ENCODE results near the gene MINDY4. TPM values are rescaled to one million over a fixed set of nuclear protein-coding genes. Genes with fewer than 3 reads are reported as not detected.
A peak's percentile ranks its signal among the peaks of the same experiment; 100 is the strongest.

Gene MINDY4
- total RNA-seq, 1 donor from 2014 or later: 4.1 TPM

- no peak overlapping the region for H2AFZ ChIP-seq (ENCODE audit: low read depth, low read length)
- FAIRE-seq (no peak), DNase-seq (ENCODE audit: low read depth) (no peak)
- peaks cover 9% of the 10 kb centered on the region for H3K27me3 Mint-ChIP-seq (ENCODE audit: low read depth, unreplicated experiment)
- no peak overlapping the region for H3K9ac ChIP-seq (ENCODE audit: low read length)
- H3K4me3 ChIP-seq (ENCODE audit: insufficient read depth, low read depth, low read length): no peak overlapping the region
- H3K9me3 ChIP-seq (ENCODE audit: insufficient read depth, low read depth, low read length): no peaks in the 10 kb centered on the region
- no peaks in the 10 kb centered on the region for H4K20me1 ChIP-seq (ENCODE audit: insufficient read depth, low read length)
- no peak overlapping the region for H3K4me2 ChIP-seq (ENCODE audit: low read length)
- peaks cover 12% of the 10 kb centered on the region for H3K4me1 Mint-ChIP-seq (ENCODE audit: low read depth, unreplicated experiment)
- peaks cover 6% of the 10 kb centered on the region for H3K9me3 Mint-ChIP-seq (ENCODE audit: unreplicated experiment)
- peaks cover 26% of the 10 kb centered on the region for H3K36me3 Mint-ChIP-seq (ENCODE audit: low read depth, unreplicated experiment)
- TF ChIP-seq CTCF (IDR thresholded peaks at IDR 0.05; ENCODE audit: insufficient read depth, low read depth, low read length): no peak
- TF ChIP-seq EZH2 (IDR thresholded peaks at IDR 0.05; ENCODE audit: insufficient read depth, low read length): no peak
- no peak overlapping the region for H3K27ac Mint-ChIP-seq (ENCODE audit: unreplicated experiment)
- no peaks in the 10 kb centered on the region for H3K36me3 ChIP-seq (ENCODE audit: insufficient read depth, low read length)
- H3K4me1 ChIP-seq (ENCODE audit: insufficient read depth, low read length): no peaks in the 10 kb centered on the region
- no peak overlapping the region for H3K27ac ChIP-seq (ENCODE audit: low read depth, low read length)
- no peak overlapping the region for H3K4me3 Mint-ChIP-seq (ENCODE audit: unreplicated experiment)
- H3K79me2 ChIP-seq (ENCODE audit: insufficient read depth, low read length): no peaks in the 10 kb centered on the region
- H3K27me3 ChIP-seq (ENCODE audit: insufficient read depth, low read length): no peaks in the 10 kb centered on the region
Measured at GRCh38 chr7:30840141-30841024, 69.2 kb downstream of the MINDY4 start.

- Histone ChIP-seq H4K20me1 (ENCODE audit: insufficient read depth, low read length) (no peaks in the 10 kb centered on the region), H3K27me3 (ENCODE audit: insufficient read depth, low read length) (no peaks in the 10 kb centered on the region), H3K4me3 (ENCODE audit: insufficient read depth, low read depth, low read length) (no peak overlapping the region), H3K9ac (ENCODE audit: low read length) (no peak overlapping the region), H3K4me2 (ENCODE audit: low read length) (no peak overlapping the region), H2AFZ (ENCODE audit: low read depth, low read length) (no peak overlapping the region), H3K36me3 (ENCODE audit: insufficient read depth, low read length) (no peaks in the 10 kb centered on the region), H3K27ac (ENCODE audit: low read depth, low read length) (no peak overlapping the region), H3K9me3 (ENCODE audit: insufficient read depth, low read depth, low read length) (no peaks in the 10 kb centered on the region), H3K4me1 (ENCODE audit: insufficient read depth, low read length) (no peaks in the 10 kb centered on the region), H3K79me2 (ENCODE audit: insufficient read depth, low read length) (no peaks in the 10 kb centered on the region)
- FAIRE-seq (no peak), DNase-seq (ENCODE audit: low read depth) (peak; percentile 49)
- TF ChIP-seq CTCF (IDR thresholded peaks at IDR 0.05; ENCODE audit: insufficient read depth, low read depth, low read length): no peak
- TF ChIP-seq EZH2 (IDR thresholded peaks at IDR 0.05; ENCODE audit: insufficient read depth, low read length): no peak
- no peak overlapping the region for H3K4me3 Mint-ChIP-seq (ENCODE audit: unreplicated experiment)
- peaks cover 4% of the 10 kb centered on the region for H3K9me3 Mint-ChIP-seq (ENCODE audit: unreplicated experiment)
- H3K36me3 Mint-ChIP-seq (ENCODE audit: low read depth, unreplicated experiment): peaks cover 25% of the 10 kb centered on the region
- H3K27ac Mint-ChIP-seq (ENCODE audit: unreplicated experiment): no peak overlapping the region
- H3K4me1 Mint-ChIP-seq (ENCODE audit: low read depth, unreplicated experiment): peaks cover 20% of the 10 kb centered on the region
- H3K27me3 Mint-ChIP-seq (ENCODE audit: low read depth, unreplicated experiment): peaks cover 9% of the 10 kb centered on the region
Measured at GRCh38 chr7:30841025-30841735, 70.0 kb downstream of the MINDY4 start.
